HEK293 (cell line): Measurements from ENCODE around the gene MPP7.

Experiments used
- CTCF ChIP-seq: fragments of 450-650 bp; formaldehyde crosslinking; IDR thresholded peaks from 2 replicates; pipeline ENCODE4 v1.5.1; 2016; ENCODE audit warnings: missing biosample characterization, missing genetic modification characterization
- GLI4 ChIP-seq: fragments of 450-650 bp; formaldehyde crosslinking; IDR thresholded peaks from 2 replicates; pipeline ENCODE4 v1.5.1; 2016; ENCODE audit warnings: missing biosample characterization, missing genetic modification characterization
- PATZ1 ChIP-seq: fragments of 450-650 bp; formaldehyde crosslinking; IDR thresholded peaks from 2 replicates; pipeline ENCODE4 v1.5.1; 2016; ENCODE audit warnings: missing biosample characterization, missing genetic modification characterization
- SP7 ChIP-seq: fragments of 450-650 bp; formaldehyde crosslinking; IDR thresholded peaks from 2 replicates; pipeline ENCODE4 v1.5.1; 2016; ENCODE audit warnings: missing biosample characterization, missing genetic modification characterization
- ZNF2 ChIP-seq: fragments of 450-650 bp; formaldehyde crosslinking; IDR thresholded peaks from 2 replicates; pipeline ENCODE4 v1.5.1; 2016; ENCODE audit warnings: missing biosample characterization, missing genetic modification characterization
- ZNF366 ChIP-seq: fragments of 450-650 bp; formaldehyde crosslinking; conservative IDR thresholded peaks from 2 replicates; pipeline ENCODE4 v1.5.1; 2016; ENCODE audit warnings: missing biosample characterization, missing genetic modification characterization
- ZNF501 ChIP-seq: fragments of 450-650 bp; formaldehyde crosslinking; IDR thresholded peaks from 2 replicates; pipeline ENCODE4 v1.5.1; 2016; ENCODE audit warnings: missing biosample characterization, missing genetic modification characterization
- ZNF76 ChIP-seq: fragments of 450-650 bp; formaldehyde crosslinking; IDR thresholded peaks from 2 replicates; pipeline ENCODE4; 2016; ENCODE audit warnings: low read depth, missing biosample characterization, missing genetic modification characterization, borderline replicate concordance

- no peak for TF ChIP-seq ZNF501 (tag by site-specific recombination)
- TF ChIP-seq CTCF: no peak
- TF ChIP-seq ZNF366 (tag by site-specific recombination): no peak
- TF ChIP-seq SP7 (tag by site-specific recombination): no peak
- no peak for TF ChIP-seq GLI4 (tag by site-specific recombination)
- no peak for TF ChIP-seq ZNF76 (tag by site-specific recombination)
- TF ChIP-seq ZNF2 (tag by site-specific recombination): no peak
- no peak for TF ChIP-seq PATZ1 (tag by site-specific recombination)
Measured at GRCh38 chr10:28280652-28281051, 22.2 kb downstream of the MPP7 start.
